OCI-LY7 (cell line): ENCODE results near the gene TMC5. TPM values are rescaled to one million over a fixed set of nuclear protein-coding genes. Genes with fewer than 3 reads are reported as not detected.

ENCODE experiments used
- BruUV-seq: library from RNA; stranded (reverse); fragments of 400-500 nt; replicated peaks from 2 replicates; lab custom pipeline; 2021; lab: Mats Ljungman, UMichigan
- CTCF ChIA-PET: fragments of 300-600 bp; sonication (Branson Sonifier 250); formaldehyde crosslinking; loops from one replicate; lab custom pipeline; 2022; ENCODE audit warnings: antibody characterized with exemption; ENCODE audit not compliant: unreplicated experiment; lab: Charles Lee
- POLR2A ChIA-PET: fragments of 300-600 bp; sonication (Branson Sonifier 250); formaldehyde crosslinking; loops from one replicate; lab custom pipeline; 2022; ENCODE audit warnings: antibody characterized with exemption; lab: Charles Lee
- DNase-seq: peaks from one replicate; pipeline ENCODE4 v3.0.0-alpha.2; 2015; ENCODE audit warnings: low spot score
- H2AFZ ChIP-seq: fragments of 200-600 bp; sonication (generic), shearing (Covaris generic); 2 replicates; pipeline ENCODE4 v1.6.1; 2014; ENCODE audit warnings: mild to moderate bottlenecking, antibody characterized with exemption, low read length, moderate library complexity
- H3K27ac ChIP-seq: fragments of 200-600 bp; sonication (generic); 2 replicates; pipeline ENCODE4 v1.5.1; 2014; ENCODE audit warnings: mixed run types, low read depth, mild to moderate bottlenecking, moderate library complexity, low read length, inconsistent platforms; ENCODE audit not compliant: poor library complexity, severe bottlenecking
- H3K36me3 ChIP-seq: fragments of 200-600 bp; sonication (generic); 2 replicates; pipeline ENCODE4 v1.6.1; 2014; ENCODE audit warnings: mild to moderate bottlenecking, antibody characterized with exemption, low read length, moderate library complexity, mixed read lengths; ENCODE audit not compliant: insufficient read depth
- H3K4me1 ChIP-seq: fragments of 200-600 bp; sonication (generic); 2 replicates; pipeline ENCODE4 v1.5.1; 2014; ENCODE audit warnings: mild to moderate bottlenecking, low read length; ENCODE audit not compliant: insufficient read depth, poor library complexity, severe bottlenecking
- H3K4me2 ChIP-seq: fragments of 200-600 bp; sonication (generic); 2 replicates; pipeline ENCODE4 v1.6.1; 2014; ENCODE audit warnings: mild to moderate bottlenecking, low read length
- H3K4me3 ChIP-seq: fragments of 200-600 bp; sonication (generic); 2 replicates; pipeline ENCODE4 v1.5.1; 2014; ENCODE audit warnings: mild to moderate bottlenecking, low read depth, low read length; ENCODE audit not compliant: poor library complexity, severe bottlenecking
- H3K79me2 ChIP-seq: fragments of 200-600 bp; sonication (generic); 2 replicates; pipeline ENCODE4 v1.6.1; 2016; ENCODE audit warnings: low read depth, mild to moderate bottlenecking, low read length, moderate library complexity, mixed read lengths; ENCODE audit not compliant: insufficient read depth
- H3K9me2 ChIP-seq: fragments of 200-600 bp; sonication (generic); 2 replicates; pipeline ENCODE4 v1.6.1; 2016; ENCODE audit warnings: mild to moderate bottlenecking, low read length, mixed read lengths; ENCODE audit not compliant: insufficient read depth
- H3K9me3 ChIP-seq: fragments of 200-600 bp; sonication (generic); 2 replicates; pipeline ENCODE4 v1.6.1; 2014; ENCODE audit warnings: mild to moderate bottlenecking, mixed run types, low read length, mixed read lengths
- H4K20me1 ChIP-seq: fragments of 200-600 bp; sonication (generic); 2 replicates; pipeline ENCODE4 v1.6.1; 2014; ENCODE audit warnings: mild to moderate bottlenecking, antibody characterized with exemption, low read length, moderate library complexity, mixed read lengths; ENCODE audit not compliant: insufficient read depth
- EZH2phosphoT487 ChIP-seq: fragments of 200-600 bp; sonication (generic); IDR thresholded peaks from 2 replicates; pipeline ENCODE4 v1.6.1; 2018; ENCODE audit warnings: low read depth, borderline replicate concordance, mild to moderate bottlenecking, mixed run types, antibody characterized with exemption, low read length, moderate library complexity, mixed read lengths
- intact Hi-C: fragments of 100-400 bp; cut with micrococcal nuclease; formaldehyde crosslinking; loops from one replicate; pipeline ENCODE4 v1.10.0; 2022; ENCODE audit not compliant: unreplicated experiment
- total RNA-seq, 2 experiments: library from RNA; depleted of rRNA in 1 of 2; stranded (reverse); fragments of >200 nt in 1 of 2; shearing (Covaris generic) in 1 of 2; gene quantifications; 2 replicates each; pipeline ENCODE4 v1.2.3, GENCODE V29; 2014 to 2022
- TF ChIP-seq, protein P1 (sequence below): fragments of 200-600 bp; sonication (generic); conservative IDR thresholded peaks from 2 replicates; pipeline ENCODE4 v1.5.1; 2014; ENCODE audit warnings: mild to moderate bottlenecking, antibody characterized with exemption, low read length, moderate library complexity, mixed read lengths

TMC5 gene
- total RNA-seq, 2 experiments from 2014 or later = not detected

- peak overlapping the region; percentile 6 for H3K4me3 ChIP-seq
- intact Hi-C loops = loop anchor here (2.0 to 5.0 kb wide), 2 partner anchors 169 to 213 kb away; partner anchors contain the start of gene SYT17
- POLR2A ChIA-PET = no interaction called here
These were observed 37.8 kb upstream of the TMC5 start for GRCh38 chr16:19379838-19380237.

DNA sequence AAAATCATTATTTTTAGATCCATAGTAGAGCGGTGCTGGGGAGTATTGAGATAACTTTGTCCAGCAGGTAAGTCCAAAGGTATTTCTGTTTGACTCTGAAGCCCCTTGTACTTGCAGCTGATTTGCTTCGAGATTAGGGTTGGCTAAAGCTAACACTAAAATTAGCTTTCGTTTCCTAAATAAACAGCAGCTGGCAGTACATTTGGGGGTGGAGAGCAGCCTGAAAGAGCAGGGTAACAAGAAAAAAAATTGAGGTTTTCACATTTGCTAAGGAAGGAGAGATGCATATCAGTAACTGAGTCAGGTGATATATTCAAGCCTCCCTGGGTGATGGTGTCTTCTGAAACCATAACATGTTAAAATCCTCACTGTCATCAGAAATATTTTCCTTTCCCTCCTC is 37.4 kb upstream of the TMC5 start:
- ChIA-PET POLR2A (interaction anchor here (1.6 kb wide), 1 partner anchor 261 kb away, joined by 4 read pairs; no protein-coding TSS in a partner anchor), CTCF (no interaction called here)
- TF ChIP-seq, protein P1, sequence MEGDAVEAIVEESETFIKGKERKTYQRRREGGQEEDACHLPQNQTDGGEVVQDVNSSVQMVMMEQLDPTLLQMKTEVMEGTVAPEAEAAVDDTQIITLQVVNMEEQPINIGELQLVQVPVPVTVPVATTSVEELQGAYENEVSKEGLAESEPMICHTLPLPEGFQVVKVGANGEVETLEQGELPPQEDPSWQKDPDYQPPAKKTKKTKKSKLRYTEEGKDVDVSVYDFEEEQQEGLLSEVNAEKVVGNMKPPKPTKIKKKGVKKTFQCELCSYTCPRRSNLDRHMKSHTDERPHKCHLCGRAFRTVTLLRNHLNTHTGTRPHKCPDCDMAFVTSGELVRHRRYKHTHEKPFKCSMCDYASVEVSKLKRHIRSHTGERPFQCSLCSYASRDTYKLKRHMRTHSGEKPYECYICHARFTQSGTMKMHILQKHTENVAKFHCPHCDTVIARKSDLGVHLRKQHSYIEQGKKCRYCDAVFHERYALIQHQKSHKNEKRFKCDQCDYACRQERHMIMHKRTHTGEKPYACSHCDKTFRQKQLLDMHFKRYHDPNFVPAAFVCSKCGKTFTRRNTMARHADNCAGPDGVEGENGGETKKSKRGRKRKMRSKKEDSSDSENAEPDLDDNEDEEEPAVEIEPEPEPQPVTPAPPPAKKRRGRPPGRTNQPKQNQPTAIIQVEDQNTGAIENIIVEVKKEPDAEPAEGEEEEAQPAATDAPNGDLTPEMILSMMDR = no peak
- no peak for TF ChIP-seq EZH2phosphoT487
- H3K27ac ChIP-seq = peak overlapping the region; percentile 54
- H3K9me2 ChIP-seq = no peaks in the 10 kb centered on the region
- H3K79me2 ChIP-seq = no peaks in the 10 kb centered on the region
- no peaks in the 10 kb centered on the region for H3K36me3 ChIP-seq
- H4K20me1 ChIP-seq = no peaks in the 10 kb centered on the region
- peak overlapping the region; percentile 40 for H3K4me2 ChIP-seq
- no TSS peak for BruUV-seq
- H3K9me3 ChIP-seq = no peaks in the 10 kb centered on the region
- intact Hi-C loops = loop anchor here (2.0 kb wide), 1 partner anchor 170 kb away; no protein-coding TSS in a partner anchor
- peak overlapping the region; percentile 6 for H3K4me3 ChIP-seq
- peak; percentile 50 for DNase-seq
- H2AFZ ChIP-seq = peak overlapping the region; percentile 43; the same call in 1 of the 2 replicates
- H3K4me1 ChIP-seq = peaks cover 38% of the 10 kb centered on the region

More at GRCh38 chr16:19379838-19380237, 37.8 kb upstream of the TMC5 start:
- Histone ChIP-seq H3K79me2 (no peaks in the 10 kb centered on the region), H4K20me1 (no peaks in the 10 kb centered on the region), H3K9me2 (no peaks in the 10 kb centered on the region), H3K4me1 (peaks cover 37% of the 10 kb centered on the region), H3K4me2 (peak overlapping the region; percentile 40), H3K36me3 (no peaks in the 10 kb centered on the region), H3K27ac (peak overlapping the region; percentile 54), H3K9me3 (no peaks in the 10 kb centered on the region), H2AFZ (peak overlapping the region; percentile 43; the same call in 1 of the 2 replicates)
- CTCF ChIA-PET = no interaction called here
- no peak for DNase-seq
- no TSS peak for BruUV-seq
- no peak for TF ChIP-seq EZH2phosphoT487
- TF ChIP-seq, protein P1 = no peak

GRCh38 chr16:19382084-19382801 is 35.4 kb upstream of the TMC5 start:
- intact Hi-C loops = no loop called here
- Histone ChIP-seq H3K9me3 (no peaks in the 10 kb centered on the region), H3K27ac (no peak overlapping the region), H3K4me1 (peaks cover 38% of the 10 kb centered on the region), H3K9me2 (no peaks in the 10 kb centered on the region), H3K4me2 (no peak overlapping the region), H3K79me2 (no peaks in the 10 kb centered on the region), H2AFZ (peak overlapping the region; percentile 28; the same call in 1 of the 2 replicates), H3K36me3 (no peaks in the 10 kb centered on the region), H3K4me3 (no peak overlapping the region), H4K20me1 (no peaks in the 10 kb centered on the region)
- ChIA-PET POLR2A (no interaction called here), CTCF (no interaction called here)
- DNase-seq = peak; percentile 8
- BruUV-seq = no TSS peak
- TF ChIP-seq EZH2phosphoT487 = no peak
- TF ChIP-seq, protein P1 = no peak
